ENCODE measurements around the gene MAML2. TPM values are rescaled to one million over a fixed set of nuclear protein-coding genes. Genes with fewer than 3 reads are reported as not detected.

The MAML2 gene
- total and polyA plus RNA-seq, 2 of the 8 experiments (the other 6 are each of a cell fraction or from before 2014, with no cell fraction given): 3.8 to 6.6 TPM

GRCh38 chr11:95968585-95968984 is 374.4 kb downstream of the MAML2 start:
- Histone ChIP-seq H3K27ac (ENCODE audit: low read depth, low read length) (no peak overlapping the region), H3K27me3 (replicated peaks in 1 of 4; ENCODE audit: control insufficient read depth in 3 of 4, extremely low read depth in 1 of 4, insufficient read depth in 3 of 4, low read length in 3 of 4) (no peaks in the 10 kb centered on the region), H3K36me3 (ENCODE audit: control insufficient read depth in 2 of 4, insufficient read depth in 4 of 4, low read length in 3 of 4) (no peaks in the 10 kb centered on the region), H2AFZ (ENCODE audit: low read length) (no peak overlapping the region), H4K8ac (ENCODE audit: extremely low read depth, insufficient read depth, low read length) (no peak overlapping the region), H3K4ac (replicated peaks; ENCODE audit: insufficient read length, low read depth, low read length) (no peak overlapping the region), H2BK20ac (ENCODE audit: low read length) (no peak overlapping the region), H3K56ac (replicated peaks; ENCODE audit: insufficient read length, low read depth, low read length) (no peak overlapping the region), H3K4me1 (replicated peaks in 1 of 4; ENCODE audit: control insufficient read depth in 3 of 4, insufficient read depth in 4 of 4, low read length in 3 of 4) (no peaks in the 10 kb centered on the region), H3K79me2 (ENCODE audit: control insufficient read depth in 1 of 2, insufficient read depth in 2 of 2, low read length in 2 of 2) (no peaks in the 10 kb centered on the region), H2BK15ac (ENCODE audit: low read length) (no peak overlapping the region), H2BK5ac (ENCODE audit: low read depth, low read length) (no peak overlapping the region), H3K18ac (ENCODE audit: extremely low read depth, low read length) (no peak overlapping the region), H3K4me3 (ENCODE audit: extremely low read depth in 1 of 4, insufficient read depth in 2 of 4, low read depth in 3 of 4, low read length in 4 of 4) (no peak overlapping the region), H4K91ac (replicated peaks; ENCODE audit: insufficient read length, low read length) (no peak overlapping the region), H2BK12ac (ENCODE audit: low read depth, low read length) (no peak overlapping the region), H4K20me1 (replicated peaks in 1 of 2; ENCODE audit: control insufficient read depth in 1 of 2, insufficient read depth in 2 of 2, low read length in 2 of 2) (no peaks in the 10 kb centered on the region), H2BK120ac (replicated peaks; ENCODE audit: low read depth, low read length) (no peak overlapping the region), H3K23ac (ENCODE audit: insufficient read length) (no peak overlapping the region), H2AK5ac (ENCODE audit: low read depth, low read length) (no peak overlapping the region), H3K14ac (ENCODE audit: insufficient read length) (no peak overlapping the region), H3K9me3 (ENCODE audit: insufficient read depth in 2 of 2, low read depth in 1 of 2, low read length in 1 of 2) (no peaks in the 10 kb centered on the region), H4K5ac (ENCODE audit: insufficient read length, low read depth, low read length) (no peak overlapping the region), H3K23me2 (ENCODE audit: low read depth, low read length) (no peaks in the 10 kb centered on the region), H3K9ac (replicated peaks in 1 of 4; ENCODE audit: extremely low read depth in 1 of 4, low read depth in 3 of 4, low read length in 3 of 4) (no peak overlapping the region), H3K79me1 (ENCODE audit: low read depth, low read length) (no peaks in the 10 kb centered on the region), H3K4me2 (ENCODE audit: insufficient read depth in 1 of 2, low read depth in 2 of 2, low read length in 2 of 2) (no peak overlapping the region)
- ChIA-PET CTCF (ENCODE audit: partially characterized antibody) (interaction anchor here (1.3 kb wide), 1 partner anchor 27 kb away, joined by 4 read pairs; no protein-coding TSS in a partner anchor), POLR2A (ENCODE audit: partially characterized antibody) (no interaction called here)
- DNase-seq (ENCODE audit: low read depth in 1 of 2, low spot score in 2 of 2) (no peak), FAIRE-seq (no peak)
- 88% methylated on average over 1 of the region's 1 CpG; no CpG with 5 or more reads in 1 of the 2 experiments for WGBS, 2 experiments (ENCODE audit: extremely low coverage in 1 of 2, insufficient coverage in 1 of 2, insufficient read length in 1 of 2, insufficient replicate concordance in 2 of 2, low coverage in 1 of 2, low lambda C conversion rate in 2 of 2, missing lambda C conversion rate in 1 of 2)
- no peak for TF ChIP-seq BRCA1 (IDR thresholded peaks at IDR 0.05; ENCODE audit: low read depth, low read length)
